ENCODE data around the gene MAD1L1.

The MAD1L1 gene

DNA sequence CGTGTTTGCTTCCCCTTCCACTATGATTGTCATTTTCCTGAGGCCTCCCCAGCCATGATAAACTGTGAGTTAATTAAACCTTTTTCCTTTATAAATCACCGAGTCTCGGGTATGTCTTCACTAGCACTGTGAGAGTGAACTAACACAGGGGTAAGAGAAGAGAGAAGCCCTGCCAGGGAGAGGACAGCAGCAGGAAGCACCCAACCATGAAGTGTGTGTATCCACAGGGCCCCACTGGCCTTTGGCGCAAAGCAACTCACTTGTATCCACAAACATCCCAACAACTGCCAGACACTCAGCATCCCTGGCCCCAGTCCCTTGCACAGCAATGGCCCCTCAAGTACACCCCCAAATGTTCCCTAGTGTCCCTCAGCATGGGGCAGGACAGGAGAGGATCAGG is 115.1 kb downstream of the MAD1L1 start:
- no peak for DNase-seq (ENCODE audit: low read depth)

DNA sequence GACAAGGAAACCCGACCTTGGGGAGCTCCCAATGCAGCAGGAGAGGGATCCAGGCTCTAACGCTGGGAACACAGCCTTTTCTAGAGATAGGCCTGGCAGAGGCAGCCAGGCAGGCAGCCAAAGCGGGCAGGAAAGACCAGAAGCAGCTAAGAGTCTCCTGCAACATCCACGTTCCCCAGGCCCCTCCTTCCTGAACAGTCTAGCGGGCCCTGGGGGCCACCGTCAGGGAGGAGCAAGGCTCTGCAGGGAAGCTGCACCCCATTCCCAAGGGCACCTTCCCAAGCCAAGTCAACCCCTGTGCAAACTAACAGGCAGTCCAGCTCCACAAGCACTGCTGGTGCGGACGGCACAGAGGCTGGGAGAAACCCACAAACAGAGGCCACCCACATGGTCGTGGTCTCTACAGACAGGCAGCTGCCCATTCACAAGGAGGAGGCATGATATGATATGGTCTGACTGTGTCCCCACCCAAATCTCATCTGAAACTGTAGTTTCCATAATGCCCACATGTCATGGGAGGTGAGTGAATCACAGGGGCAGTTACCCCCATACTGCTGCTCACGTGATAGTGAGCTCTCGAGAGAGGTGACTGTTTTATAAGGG is 115.7 kb downstream of the MAD1L1 start:
- DNase-seq (ENCODE audit: low read depth) = no peak

DNA sequence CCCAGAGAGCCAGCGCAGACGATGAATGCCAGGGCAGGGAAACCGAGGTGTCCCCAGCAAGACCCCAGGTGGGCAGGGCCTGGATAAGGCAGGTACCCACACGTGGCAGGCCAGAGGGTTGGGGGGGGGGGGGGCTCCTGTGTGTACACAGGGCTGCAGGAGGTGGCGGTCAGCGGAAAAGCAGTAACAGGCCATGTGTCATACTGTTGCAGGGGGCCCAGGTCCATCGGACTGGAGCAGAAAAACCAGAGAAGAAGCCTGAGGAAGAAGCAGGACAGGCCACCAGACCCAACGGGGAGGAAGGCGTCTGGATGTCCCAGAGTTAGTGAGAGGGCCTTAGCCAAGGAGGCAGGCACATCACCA is 116.3 kb downstream of the MAD1L1 start:
- no peak for DNase-seq (ENCODE audit: low read depth)

DNA sequence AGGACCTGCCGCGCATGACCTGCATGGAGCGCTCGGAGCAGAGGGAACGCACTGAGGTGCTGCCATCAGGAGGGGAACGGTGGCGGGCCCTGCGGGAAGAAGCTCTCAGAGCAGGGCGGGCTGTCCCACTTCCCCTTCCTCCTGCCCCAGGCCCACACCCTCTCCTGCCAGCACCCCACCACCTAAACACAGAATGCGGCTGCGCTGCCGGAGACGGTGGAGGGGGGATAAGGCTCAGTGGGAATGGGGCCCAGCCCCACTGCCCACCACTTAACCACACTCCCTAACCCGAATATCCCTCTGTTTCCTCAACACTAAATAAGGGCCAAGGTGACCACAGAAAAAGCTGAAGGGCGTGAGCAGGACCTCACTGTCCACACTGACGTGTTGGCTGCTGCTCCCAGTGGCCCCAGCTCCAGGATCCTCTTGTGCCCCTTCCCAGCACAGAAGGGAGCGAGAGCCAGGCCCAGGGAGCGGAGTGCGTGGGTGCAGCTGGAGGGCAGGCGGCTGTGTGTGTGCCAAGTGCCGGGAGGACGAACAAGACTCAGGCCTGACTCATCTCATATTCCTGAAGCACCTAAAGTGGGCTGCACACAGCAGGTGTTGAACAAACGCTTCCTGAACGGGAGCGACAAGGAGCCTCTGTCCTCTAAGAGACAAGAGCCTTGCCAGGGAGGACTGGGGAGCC is 116.8 kb downstream of the MAD1L1 start:
- DNase-seq (ENCODE audit: low read depth) = no peak

DNA sequence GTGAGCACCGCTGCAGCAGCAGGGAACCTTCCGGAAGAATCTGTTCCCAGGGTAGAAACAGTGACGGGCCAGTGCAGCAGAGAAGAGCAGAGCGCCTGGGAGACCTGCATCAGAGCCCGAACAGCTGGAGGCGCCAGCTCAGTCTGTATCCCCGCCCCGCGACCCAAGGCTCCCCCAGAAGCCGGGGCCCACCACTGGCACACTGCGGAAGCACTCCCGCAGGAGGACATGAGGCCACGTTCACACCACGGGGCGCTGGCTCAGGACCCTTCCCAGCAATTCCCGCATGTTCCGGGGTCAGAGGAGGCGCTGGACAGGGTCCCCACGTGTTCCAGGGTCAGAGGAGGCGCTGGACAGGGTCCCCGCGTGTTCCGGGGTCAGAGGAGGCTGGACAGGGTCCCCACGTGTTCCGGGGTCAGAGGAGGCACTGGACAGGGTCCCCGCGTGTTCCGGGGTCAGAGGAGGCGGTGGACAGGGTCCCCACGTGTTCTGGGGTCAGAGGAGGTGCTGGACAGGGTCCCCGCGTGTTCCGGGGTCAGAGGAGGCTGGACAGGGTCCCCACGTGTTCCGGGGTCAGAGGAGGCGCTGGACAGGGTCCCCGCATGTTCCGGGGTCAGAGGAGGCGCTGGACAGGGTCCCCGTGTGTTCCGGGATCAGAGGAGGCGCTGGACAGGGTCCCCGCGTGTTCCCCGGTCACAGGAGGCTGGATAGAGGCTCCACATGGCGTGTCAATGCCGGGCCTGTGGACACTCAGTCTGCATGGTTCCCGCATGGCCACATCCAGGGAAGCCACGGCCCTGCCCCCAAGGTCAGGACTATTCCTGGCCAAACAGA is 117.6 kb downstream of the MAD1L1 start:
- no peak for DNase-seq (ENCODE audit: low read depth)

DNA sequence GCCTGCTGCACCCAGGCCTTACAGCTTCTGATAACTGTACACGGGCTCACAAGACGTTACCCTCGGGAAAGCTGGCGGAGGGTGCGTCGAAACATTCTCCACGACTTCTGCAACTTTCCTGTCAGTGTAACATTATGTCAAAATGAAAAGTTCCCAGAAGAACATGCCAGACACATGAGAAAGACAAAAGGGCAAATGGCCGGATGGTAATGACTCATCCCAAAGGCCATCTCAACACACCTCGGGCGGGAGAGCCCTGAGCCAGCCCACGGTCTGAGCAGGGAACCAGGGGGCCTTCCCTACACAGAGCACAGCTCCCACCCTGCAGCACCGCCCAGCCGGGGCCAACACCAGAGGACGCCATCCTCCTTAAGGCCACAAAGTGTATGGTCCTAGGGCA is 118.7 kb downstream of the MAD1L1 start:
- no peak for DNase-seq (ENCODE audit: low read depth)

DNA sequence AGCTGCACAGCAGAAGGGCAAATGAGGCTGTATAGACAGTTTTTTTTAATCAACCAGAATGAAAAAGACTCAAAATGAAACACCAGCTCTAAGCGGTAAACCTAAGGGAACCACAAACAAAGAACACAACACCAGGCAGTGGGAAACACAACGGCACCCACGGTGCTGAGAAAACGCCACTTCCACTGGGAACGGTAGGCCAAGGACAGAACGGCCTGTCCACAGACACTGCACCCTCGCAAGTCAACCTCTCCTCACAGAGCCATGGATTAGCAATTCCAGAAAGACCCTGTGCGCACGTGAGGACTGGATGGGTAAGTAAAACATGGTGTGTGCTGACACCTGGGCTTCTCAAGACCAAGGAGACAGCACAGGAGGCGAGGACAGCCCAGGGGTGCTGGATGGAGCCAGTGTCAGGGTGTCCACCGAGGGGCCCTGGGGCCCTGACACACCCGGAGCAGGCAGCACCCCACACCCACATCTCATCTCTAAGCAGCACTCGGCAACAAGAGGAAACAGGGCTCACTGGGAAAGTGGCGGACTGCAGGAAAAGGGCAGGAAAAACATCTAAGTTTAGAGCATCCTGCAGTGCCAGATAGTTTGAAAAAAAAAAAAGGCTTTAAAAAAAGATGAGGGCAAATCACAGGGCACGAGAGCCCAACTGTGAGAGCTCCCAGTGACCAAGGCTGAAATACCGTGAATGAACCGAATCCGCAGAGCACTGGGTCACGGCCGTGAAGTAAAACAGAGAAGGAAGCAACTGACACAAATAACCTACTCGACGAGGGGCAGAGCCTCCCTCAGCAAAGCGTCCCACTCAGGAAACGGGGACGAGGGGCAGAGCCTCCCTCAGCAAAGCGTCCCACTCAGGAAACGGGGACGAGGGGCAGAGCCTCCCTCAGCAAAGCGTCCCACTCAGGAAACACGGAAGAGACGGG is 120.2 kb downstream of the MAD1L1 start:
- DNase-seq (ENCODE audit: low read depth) = no peak

DNA sequence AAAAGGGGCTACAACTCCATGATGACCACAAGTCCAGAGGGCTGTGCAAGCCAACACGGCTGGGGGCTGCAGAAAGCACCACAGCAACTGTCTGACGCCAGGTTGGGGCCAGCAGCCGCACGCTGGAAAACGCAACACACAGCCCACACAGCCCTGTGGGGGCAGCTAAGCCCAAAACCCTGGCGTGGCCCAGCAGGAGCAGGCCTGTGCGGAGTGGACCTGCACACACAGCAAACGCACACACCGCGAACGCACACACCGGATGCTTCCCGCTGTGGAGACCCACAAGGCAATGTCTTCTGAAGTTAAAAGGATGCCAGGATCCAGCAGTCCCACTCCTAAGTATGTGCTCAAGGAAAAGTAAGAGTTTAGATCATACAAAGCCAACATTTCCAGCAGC is 121.2 kb downstream of the MAD1L1 start:
- DNase-seq (ENCODE audit: low read depth) = no peak

DNA sequence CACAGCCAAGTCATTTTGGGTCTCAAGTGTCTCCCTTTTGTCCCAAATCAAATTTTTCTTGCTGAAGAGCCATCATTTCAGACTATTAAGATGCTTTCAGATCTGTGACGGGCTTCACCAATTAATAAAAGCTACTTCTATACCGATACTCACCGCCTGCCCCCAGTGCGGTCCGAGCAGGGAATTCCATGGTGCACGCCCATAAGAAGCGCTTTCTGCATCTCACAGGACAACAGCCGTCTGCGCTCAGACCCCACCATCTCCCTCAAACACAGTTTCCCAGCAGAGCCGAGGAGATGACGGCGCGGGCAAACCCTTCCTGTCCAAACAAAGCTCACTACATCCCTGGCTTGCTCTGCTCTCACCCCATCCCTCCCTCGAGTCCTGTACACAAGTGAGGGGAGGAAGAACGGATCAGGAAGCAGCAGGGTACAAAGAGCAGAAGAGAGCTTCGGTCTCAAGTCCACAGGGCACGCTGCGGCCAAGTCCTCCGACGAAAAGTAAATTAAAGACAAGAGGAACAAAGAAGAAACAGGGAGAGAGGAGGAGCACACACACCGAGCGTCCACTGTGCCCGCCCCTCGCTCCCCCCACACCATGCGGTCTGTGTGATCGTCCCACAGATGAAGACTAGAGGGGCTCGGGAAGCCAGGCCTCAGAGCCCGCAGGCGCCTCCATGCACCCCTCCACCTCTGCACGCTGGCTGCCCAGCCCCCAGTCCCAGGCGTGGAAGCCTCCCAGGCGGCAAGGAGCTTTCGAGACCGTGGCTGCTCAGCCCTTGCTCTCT is 121.9 kb downstream of the MAD1L1 start:
- no peak for DNase-seq (ENCODE audit: low read depth)

DNA sequence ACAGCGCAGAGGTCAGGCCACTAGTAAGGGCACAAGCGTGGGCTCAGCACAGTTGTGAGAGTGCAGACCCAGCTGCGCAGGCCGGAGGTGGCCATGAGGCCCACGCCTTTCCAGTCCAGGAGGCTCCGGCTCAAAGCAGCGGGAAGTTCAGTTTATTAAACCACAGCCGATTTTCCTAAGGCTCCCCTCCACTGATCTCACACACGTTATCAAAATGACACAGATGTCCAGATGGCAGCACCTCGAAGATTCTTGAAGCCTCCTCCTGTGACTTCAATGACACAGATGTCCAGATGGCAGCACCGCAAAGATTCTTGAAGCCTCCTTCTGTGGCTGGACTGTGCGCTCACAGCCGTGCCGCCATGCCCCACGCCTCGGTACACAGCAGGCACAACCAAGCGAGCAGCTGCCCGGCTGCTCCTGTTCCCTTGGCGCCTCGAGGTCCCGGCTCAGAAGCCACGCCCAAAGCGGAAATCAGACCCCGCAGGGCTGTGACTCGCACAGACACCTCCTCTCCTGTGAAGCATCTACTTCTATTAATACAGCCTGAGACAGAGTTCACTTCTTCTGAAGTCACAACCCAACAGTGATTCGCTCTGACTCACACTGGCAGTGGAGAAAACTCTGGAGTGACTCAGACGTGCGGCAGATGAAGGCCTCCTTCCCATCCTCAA is 122.7 kb downstream of the MAD1L1 start:
- DNase-seq (ENCODE audit: low read depth) = no peak

DNA sequence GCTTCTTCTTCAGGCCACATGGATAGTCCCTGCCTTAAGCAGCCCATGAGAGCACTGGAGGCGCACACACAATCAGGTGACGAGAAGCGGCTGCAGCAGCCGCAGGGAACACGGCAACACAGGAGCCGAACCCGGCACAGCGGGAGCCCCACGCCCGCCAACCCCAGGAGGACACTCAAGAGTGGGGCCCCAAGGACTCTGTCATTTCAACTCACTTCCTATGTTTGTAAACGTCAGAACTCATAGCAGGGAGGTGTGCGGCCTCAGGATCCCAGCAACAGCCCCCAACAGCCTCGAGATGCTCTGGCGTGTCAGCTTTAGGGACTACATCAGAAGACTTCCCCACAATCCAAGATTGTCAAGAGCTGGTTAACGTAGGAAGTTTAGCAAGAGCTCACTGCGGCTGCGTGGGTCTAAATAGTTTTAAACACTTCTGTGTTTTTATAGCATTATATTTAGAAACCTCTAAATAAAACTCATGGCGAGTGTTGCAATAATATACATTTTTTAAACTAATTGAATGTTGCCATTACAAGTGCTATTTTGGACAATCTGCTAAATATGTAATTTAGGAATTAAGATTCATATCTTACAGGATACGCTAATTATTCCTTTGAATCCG is 123.4 kb downstream of the MAD1L1 start:
- no peak for DNase-seq (ENCODE audit: low read depth)

DNA sequence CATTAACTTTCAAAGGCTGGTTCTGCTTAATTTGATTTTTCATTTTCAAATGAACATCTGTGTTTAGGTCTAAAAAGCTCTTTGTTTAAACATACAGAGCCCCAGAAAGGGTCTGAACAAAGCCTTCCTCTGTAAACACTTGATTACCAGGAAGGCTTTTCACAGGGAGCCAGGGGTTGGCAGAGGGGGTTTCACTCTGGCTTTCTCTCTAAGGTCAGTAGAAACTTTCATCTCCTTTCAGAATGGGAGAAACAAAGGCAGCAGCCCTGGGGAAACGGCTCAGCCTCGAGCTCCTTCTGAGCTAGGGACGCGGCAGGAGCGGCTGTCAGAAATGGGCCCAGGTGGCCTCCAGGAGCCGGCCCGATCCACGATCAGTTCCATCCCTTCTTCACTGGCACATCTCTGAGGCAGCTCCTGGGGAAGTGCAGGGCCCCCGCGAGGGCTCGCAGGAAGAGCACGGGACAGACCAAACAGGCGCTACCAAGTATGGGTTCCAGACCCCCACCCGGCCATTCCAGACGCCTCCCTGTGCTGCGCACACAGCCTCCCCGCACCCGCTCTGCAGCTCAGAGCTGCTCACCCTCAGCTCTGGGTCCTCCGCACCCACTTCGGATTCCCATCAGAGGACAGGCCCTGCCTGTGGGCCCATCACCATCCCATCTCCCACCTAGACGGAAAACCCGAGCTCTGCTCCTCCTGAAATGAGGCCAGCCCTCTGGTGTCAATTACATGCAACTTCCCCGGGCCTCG is 124.1 kb downstream of the MAD1L1 start:
- DNase-seq (ENCODE audit: low read depth) = no peak

DNA sequence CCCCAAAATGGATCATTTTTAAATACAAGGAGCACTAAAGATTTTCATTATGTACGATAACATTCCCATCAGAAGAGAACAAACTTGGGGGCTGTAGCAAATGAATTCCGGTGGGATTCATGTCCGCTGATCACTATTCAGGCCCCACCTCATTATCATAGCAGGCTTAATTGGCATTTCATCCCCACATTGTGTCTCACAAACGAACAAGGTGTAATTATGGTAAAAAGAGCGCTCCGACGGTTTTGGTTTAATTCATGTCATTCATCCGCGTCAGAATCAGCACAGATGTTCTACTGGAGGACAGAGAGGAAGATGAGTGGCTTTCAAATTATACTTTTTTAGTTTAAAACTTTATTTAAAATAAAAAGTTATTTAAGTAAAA is 124.7 kb downstream of the MAD1L1 start:
- no peak for DNase-seq (ENCODE audit: low read depth)

DNA sequence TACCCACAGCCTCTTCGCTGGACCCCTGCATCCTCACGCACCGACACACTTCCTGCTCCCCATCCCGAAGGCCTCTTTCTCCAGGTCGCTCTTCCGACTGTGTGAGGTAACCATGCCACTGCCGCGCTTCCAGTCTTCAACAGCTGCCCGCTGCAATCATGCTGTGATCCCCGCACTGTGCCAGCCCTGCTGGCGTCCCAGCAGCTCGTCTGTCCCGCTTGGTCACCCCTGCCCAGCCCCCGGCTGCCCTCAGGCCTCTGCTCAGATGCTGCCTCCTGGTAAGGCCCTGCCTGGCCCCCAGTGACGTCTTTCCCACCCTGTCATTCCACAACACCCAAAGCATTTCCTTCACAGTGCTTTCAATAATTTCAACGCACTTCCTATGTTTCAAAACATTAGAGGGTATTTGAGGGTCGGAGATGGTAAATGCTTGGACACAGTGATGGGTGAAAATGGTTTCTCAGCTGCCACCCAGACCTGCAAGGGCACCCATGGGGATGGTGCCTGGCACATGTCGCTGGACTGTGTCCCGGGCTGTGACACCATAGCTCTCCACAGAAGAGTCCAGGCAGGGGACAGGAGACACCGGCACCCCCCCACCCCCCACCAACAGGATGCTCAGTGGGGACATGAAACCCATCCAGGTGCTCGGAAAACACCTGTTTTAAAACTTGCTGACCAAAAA is 125.2 kb downstream of the MAD1L1 start:
- DNase-seq (ENCODE audit: low read depth) = no peak

DNA sequence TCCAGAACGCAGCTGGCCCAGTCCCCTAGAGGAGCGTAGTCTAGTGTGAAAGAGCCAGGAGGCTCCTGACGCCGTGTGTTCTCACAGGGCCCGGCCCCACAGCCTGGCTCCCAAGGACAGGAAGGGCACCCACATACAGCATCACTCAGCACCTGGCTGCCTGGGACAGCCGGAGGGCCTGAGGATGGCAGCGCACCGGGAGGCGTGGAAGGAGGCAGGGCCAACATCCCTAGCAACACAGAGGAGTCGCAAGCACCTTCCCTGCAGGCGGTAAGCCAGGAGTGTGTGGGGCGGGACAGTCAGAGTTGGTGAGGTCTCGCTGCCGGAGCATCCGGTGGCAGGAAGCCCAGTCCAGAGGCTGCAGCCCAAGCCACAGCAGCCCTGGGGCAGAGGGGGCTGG is 125.8 kb downstream of the MAD1L1 start:
- DNase-seq (ENCODE audit: low read depth) = no peak

DNA sequence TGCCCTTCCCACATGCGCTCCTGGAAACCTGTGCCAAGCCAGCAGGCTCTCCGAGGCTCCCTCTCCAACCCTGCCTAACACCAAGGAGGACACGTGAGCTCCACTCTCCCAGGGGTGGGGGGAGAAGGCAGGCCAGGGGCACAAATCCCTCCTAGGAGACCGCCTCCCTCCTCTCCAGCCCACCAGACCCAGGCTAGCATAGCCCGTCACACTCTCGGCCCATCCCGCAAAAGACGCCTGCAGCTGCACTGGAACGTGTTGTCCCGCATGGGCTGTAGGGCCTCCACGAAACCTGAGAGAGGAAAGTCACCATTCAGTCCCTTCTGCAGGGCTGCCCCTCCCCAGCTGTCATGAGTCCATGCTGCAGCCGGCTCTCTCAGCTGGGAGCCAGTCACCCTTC is 126.3 kb downstream of the MAD1L1 start:
- no peak for DNase-seq (ENCODE audit: low read depth)

DNA sequence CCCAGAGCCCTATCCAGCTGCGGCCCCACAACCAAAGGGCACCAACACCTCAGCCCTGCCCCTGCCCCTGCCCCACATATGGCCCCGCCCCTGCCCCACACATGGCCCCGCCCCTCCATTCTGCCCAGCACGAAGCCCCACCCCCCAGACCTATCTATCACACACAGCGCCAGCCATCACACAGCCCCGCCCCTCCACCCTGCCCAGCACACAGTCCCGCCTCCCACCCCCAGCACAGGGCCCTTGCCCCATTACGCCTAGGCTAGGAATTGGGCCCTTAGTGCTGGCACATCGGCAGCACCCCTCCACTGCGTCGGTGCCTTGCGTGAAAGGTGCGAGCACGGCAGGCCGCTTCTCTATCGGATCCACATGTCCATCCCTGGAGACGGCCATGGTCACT is 126.8 kb downstream of the MAD1L1 start:
- no peak for DNase-seq (ENCODE audit: low read depth)

DNA sequence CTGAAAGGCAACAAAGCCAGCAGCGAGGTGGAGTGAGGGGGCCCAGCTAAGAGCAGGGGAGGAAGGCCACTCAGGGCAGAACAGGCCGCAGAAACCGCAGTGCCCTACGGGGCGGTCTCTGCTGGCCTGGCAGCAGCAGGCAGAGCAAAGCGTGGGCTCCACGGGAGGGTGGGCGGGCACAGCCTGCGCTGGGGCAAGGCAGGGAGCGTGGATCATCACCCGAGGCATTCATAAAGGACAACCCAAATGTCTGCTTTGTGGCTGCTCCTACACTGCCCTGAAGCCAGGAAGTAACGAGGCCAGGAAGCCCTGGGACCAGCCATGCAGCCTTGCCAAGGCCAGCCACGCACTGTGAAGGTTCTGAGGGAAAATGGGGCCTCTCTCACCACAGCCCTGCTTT is 127.5 kb downstream of the MAD1L1 start:
- DNase-seq (ENCODE audit: low read depth) = no peak

DNA sequence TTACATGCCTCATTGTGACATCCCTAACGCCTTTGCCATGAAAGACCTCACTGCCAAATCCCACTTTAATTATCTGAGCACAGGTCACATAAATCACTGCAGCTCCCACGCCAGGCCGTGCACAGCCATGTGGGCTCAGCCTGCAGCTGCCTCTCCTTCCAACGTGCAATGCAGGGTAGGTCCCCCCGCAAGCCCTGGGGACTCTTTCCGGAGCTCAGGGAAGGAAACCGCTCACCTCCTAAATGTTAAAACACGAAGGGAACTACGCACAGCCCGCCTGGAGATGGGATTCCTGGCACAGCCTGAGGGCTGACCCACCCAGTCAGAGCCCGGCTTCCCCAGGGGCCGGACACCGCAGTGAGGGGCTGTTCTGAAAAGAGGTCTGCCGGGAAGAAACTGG is 128.0 kb downstream of the MAD1L1 start:
- no peak for DNase-seq (ENCODE audit: low read depth)
